GDM1 (cell line): ENCODE data around the gene CELF1.

ENCODE experiments used
- DNase-seq: peaks from one replicate; lab custom pipeline; 2025; lab: John Stamatoyannopoulos, UW

The CELF1 gene

DNA sequence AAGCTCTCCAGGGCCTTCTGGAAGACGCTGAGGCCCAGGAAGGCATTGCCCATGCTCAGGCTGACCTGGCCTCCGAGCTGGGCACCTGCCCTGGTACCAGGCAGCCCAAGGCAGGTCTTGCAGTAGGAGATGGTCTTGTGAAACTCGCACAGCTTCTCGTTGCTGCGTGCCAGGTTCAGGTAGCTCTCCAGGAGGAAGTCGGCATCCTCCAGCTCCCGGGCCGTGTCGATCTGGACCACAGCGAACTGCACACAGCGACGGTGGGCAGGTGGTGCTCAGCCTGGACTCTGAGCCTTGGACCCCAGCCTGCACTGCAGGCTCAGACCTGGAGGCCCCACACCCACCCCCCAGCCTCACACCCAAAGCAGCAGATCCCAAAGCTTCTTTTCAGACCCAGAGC lies 105.0 kb downstream of the CELF1 start:
- no peak for DNase-seq

DNA sequence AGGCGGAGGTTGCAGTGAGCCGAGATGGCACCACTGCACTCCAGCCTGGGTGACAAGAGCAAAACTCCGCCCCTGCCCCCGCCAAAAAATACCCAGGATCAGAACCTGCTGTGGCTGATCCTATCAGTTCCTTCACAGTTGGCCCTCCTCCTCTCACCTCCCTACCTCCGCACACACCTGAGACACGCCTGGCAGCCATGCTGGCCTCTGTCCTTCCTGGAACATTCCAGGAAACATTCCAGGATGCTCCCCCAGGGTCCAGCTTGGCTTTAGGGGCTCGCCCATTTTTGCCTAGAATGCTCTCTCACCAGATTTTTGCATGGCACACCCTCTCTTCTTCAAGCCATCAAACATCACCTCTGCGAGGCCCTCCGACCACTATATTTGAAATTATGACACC lies 106.1 kb downstream of the CELF1 start:
- no peak for DNase-seq

DNA sequence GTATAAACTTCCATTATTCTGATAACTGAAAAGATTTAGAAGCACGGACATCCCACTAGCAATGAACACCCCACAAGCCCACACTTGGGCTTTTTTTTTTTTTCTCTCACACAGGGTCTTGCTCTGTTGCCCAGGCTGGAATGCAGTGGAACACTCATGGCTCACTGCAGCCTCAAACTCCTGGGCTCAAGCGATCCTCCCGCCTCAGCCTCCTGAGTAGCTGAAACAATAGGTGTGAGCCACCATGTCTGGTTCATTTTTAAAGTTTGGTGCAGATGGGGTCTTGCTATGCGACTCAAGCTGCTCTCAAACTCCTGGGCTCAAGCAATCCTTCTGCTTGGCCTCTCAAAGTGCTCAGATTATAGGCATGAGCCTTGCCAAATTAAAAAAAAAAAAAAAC lies 107.1 kb downstream of the CELF1 start:
- DNase-seq = no peak

DNA sequence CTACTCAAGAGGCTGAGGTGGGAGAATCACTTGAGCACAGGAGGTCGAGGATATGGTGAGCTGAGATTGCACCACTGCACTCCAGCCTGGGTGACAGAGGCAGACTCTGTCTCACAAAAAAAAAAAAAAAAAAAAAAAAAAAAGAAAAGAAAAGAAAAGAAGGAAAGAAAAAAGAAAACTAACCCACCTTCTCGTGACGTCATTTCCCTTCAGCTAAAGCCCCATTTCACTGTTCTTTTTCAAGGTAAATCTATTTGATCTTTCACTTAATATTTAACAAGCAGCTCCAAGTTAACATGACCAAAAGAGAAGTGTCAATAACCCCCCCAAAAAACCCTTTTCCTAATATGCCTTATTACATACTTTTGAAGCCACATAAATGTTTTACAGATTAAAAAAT lies 109.1 kb downstream of the CELF1 start:
- DNase-seq = no peak

DNA sequence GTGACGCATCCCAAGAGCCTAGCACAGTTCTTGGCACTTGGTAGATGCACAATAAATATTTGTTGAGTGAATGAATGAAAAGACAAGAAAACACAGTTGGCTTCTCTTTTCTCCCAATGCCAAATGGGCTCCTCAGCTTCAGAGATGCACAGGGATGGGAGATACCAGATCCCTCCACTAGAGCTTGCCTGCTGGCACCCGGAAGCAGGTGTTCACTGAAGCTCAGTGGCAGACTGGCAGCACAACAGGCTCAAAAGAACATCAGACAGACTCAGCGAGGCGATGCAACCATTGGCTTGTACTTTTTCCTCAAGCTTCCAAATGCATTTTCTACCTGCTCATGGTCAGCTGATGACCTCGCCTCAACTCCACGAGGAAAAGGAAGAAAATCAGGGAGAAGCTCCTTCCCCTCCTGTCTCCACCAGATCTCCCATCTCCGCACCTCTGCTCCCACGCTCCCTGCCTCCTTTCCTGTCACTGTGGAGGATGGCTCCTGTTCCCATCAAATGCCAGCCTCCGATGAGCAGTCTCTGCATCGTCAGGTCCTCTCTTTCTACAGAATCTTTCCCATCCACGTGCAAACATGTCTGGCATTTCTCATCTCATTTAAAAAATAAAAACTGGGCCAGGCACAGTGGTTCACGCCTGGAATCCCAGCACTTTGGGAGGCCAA lies 109.8 kb downstream of the CELF1 start:
- no peak for DNase-seq

DNA sequence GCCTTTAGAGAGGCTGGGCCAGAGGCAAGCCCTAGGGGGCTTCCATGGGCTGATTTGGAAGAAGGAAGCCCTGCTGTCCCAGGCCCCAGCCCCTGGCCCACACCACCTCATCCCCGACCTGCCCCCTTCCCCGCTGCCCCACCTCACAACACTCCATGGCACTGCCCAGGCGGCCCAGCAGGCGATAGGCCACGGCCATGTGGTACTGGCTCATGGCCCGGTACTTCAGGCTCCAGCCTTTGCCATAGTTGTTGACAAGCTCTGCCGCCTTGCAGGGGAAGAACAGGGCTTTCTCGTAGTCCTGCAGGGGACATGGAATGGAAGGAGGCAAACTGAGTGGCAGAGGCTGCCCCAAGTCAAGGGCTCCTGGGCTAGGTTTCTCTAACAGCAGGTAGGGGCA lies 110.4 kb downstream of the CELF1 start:
- DNase-seq = no peak

DNA sequence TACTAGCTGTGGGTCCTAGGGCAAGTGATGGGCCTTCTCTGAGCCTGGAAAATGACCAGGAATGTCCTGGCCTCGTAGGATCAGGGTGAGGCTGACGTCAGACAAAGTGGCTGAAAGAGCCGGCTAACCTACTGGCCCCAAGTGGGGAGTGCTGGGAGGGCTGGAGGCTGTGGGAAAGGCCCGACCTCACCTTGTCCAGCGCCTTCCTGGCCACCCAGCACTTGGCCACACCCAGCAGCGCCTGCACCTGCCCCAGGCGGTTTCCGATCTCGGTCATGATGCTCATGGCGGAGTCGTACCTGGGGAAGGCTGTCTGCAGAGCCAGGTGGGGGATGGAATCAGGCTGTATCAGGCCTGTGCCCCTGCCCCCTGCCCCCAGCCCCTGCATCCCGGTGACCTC lies 111.5 kb downstream of the CELF1 start:
- DNase-seq = no peak

DNA sequence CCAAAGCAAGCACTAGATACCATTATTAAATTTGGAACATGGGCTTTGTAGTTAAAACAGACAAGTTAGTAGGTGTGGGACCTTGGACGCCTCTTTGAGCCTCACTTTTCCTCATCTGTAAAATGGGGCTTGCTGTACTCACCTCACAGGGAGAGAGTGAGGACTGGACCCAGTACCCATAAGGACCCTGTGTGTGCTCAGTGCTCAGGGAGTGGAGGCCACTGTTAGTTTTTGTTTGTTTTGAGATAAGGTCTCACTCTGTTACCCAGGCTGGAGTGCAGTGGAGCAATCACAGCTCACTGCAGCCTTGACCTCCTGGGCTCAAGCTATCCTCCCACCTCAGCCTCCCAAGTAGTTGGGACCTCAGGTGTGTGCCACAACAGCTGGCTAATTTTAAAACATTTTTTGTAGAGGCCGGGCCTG lies 112.9 kb downstream of the CELF1 start:
- DNase-seq = no peak

DNA sequence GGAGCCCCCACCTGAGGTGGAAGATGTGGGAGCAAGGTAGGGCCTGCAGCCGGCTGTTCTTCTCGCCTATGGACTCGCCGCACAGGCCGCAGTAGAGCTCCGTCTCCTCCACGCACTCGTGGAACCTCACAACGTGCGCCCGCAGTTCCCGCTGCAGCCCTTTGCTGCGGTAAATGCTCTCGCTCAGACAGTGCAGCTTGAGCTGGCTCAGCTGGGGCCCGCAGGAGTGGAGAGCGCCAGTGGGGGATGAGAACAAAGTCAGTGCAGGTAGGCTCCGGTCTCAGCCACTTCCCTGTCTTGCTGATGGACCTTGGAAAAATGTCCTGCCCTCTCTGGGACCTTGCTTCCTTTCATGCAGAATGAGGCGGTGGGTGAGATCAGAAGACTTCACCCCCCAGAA lies 114.2 kb downstream of the CELF1 start:
- no peak for DNase-seq

DNA sequence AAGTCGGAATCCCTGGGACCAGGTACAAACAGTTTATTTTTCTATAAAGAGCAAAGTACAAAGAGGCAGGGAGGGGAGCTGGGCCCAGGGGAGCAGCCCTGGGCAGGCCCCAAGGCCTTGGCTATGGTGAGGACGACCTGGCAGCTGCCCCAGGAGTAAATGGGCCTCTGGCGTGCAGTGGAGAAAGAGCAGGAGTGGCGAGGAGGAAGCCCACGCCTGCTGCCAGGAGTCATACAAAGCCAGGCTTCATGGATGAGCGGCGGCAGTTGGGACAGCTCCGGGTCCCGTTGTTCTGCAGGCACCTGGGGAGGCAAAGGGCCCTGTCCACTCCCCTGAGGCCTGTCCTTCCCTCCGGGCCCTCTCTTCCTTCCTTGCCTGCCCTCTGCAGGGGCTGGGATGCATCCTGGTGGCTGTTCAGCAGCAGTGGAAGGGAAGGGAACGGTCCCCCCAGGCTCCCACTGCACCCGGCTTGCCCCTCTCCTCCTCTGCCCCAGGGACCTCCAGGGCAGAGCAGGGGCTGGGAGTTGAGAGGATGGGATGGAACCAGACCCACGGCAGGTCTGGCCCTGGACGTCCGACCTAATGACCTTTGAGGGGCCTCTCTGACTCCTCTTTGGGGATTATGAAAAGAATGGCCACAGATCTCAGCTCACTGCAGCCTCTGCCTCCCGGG lies 115.0 kb downstream of the CELF1 start:
- no peak for DNase-seq

DNA sequence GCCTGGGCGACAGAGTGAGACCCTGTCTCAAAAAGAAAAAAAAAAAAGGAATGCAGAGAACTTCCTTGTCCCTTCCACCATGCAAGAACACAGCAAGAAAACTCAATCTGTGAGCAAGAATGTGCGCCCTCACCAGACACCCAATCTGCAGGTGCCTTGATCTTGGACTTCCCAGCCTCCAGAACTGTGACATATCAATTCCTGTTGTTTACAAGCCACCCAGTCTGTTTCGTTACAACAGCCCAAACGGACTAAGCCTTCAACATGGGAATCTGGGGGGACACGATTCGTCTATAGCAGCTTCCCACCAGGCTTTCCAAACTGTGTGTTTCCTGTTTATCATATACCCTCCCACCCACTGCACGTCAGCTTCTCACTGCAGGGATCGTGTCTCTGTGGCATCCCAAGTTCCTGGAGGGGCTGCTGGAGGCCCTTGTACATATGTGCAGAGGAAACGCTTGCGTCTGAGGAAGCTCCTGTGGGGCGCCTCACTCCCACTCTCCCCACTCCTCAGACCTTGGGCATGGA lies 115.7 kb downstream of the CELF1 start:
- DNase-seq = no peak

DNA sequence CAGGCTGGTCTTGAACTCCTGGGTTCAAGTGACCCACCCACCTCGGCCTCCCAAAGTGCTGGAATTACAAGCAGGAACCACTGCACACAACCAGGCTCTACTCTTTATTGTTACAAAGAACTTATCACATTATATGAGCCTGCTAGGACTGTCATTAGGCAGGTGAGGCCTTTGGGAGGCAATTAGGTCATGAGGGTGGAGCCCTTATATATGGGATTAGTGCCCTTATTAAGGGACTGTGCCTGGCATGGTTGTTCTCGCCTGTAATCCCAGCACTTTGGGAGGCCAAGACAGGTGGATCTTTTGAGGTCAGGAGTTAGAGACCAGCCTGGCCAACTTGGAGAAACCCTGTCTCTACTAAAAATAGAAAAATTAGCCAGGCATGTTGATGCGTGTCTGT lies 116.2 kb downstream of the CELF1 start:
- no peak for DNase-seq

DNA sequence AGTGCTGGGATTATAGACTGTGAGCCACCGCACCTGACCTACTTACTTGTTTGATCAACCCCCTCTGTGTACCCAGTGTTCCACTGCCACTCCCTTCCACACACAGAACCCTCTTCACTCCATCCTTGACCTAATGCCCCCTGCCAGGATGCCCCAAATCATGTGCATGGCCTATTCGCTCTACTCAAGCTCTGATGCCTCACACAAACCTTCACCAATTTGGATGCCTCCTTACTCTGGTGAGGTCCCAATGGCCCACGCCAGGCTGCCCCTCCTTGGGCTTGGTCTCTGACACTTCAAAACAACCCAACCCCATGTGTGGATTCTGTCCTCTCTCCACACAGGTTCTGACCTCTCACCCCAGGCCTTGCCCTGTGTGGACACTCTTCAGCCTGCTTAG lies 117.2 kb downstream of the CELF1 start:
- no peak for DNase-seq

DNA sequence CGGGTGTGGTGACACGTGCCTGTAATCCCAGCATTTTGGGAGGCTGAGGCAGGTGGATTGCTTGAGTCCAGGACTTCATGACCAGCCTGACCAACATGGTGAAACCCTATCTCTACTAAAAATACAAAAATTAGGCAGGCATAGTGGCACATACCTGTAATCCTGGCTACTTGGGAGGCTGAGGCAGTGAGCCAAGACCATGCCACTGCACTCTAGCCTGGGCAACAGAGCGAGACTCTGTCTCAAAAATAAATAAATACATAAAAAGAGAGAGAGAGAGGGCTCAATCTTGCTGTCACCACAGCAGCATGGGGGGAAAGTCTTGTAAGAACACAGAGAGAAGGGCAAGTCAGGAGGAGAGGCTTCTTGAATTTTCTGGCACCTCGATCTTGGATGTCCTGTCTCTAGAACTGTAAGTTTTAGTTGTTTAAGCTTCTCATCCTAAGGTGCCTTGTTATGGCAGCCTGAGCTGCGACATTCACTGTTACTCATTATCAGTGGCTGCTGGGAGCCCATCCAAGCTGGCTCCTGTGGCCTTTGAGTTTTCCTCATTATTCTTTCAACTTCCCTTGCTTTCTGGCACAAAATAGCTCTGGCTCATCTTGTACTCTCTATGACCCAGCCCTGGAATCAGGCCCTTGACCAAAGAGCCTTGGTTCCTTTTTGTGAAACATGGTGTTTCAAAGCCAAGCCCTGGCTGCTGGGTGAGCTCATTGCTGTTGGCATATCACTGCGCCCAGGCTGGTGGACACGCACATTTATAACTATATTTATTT lies 118.7 kb downstream of the CELF1 start:
- DNase-seq = no peak

DNA sequence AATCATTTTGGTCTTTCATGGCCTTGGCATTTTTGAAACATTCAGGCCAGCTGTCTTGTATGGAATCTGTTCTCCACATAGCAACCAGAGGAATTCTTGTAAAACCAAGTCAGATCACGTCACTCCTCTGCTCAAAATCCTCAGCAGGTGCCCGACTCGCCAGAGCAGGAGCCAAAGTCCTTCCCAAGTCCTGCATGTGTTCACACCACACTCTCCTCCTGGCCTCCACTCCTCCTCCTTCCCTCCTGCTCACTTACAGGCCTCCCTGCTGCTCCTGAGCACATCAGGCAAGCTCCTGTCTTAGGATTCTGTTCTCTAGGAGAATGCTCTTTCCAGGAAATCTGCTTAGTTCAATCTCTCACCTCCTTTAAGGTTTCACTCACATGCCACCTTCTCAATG lies 119.8 kb downstream of the CELF1 start:
- no peak for DNase-seq

DNA sequence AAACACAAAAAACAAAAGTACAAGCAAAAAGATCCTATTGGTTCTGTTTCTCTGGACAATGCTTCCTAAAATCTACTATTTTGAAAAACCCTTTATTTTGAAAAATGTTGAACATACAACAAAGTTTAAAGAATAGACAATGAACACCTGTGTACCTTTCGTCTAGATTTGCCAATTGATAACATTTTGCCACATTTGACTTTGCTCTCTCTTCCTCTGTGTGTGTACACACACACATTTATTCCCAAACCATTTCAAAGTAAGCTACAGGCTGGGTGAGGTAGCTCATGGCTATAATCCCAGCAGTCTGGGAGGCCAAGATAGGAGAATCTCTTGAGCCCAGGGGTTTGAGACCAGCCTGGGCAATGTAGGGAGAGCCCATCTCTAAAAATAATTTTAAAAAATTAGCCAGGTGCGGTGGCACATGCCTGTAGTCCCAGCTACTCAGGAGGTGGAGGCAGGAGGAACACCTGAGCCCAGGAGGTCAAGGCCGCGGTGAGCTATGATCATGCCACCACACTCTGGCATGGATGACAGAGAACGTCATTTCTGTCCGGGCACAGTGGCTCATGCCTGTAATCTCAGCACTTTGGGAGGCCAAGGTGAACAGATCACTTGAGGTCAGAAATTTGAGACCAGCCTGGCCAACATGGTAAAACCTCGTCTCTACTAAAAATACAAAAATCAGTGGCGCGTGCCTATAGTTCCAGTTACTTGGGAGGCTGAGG lies 121.4 kb downstream of the CELF1 start:
- DNase-seq = no peak

DNA sequence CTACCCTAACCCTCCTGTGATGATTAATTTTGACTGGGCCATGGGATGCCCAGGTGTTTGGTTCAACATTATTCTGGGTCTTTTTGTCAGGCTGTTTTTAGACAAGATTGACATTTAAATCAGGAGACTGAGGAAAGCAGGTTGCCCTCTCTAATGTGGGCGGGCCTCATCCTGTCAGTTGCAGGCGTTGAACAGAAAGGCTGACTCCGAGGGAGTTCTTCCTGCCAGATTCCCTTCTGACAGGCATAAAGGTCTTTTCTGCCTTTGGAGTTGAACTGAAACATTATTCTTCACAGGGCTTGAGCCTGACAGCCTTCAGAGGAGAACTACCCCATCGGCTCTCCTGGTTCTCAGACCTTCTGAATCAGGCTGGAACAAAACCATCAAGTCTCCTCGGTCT lies 122.4 kb downstream of the CELF1 start:
- no peak for DNase-seq

DNA sequence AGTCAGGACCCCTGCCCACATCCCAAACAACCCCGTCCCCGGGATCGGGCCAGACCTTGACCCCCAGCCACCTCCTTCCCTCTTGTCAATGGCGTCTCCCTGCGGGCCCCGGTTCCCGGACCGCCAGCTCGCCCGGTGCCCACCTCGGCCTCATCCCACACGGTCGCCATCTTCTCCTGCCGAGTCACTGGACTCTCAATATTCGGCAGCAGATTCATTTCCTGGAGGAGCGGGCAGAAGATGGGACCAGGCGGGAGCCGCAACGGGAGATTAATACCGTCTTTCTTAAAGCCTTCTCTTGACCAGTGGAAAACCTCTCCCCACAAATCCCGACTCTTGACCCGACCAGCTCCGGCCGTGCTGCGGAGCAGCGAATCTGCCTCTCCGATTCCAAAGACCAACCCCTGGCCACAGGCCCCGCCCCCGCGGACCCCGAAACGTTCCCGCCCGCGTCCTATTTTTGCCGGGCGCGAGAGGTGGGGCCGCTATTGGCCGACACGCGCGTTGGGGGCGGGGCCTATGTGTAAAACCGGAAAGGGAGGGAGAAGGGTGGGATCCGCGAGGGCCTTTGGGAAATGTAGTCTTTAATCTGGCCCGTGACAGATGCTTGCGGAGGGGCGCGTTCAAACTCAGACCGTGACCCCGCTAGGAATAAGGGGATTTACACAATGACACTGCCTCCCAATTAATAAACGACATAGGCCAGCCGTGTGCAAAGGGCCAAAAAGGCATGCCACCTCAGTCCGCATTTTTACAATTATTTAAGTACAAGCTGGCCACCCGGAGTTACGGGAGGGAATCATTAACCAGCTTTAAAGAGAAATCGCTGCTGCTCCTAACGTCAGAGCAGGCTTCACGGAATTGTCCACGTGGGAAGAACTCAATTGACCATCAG lies 126.6 kb downstream of the CELF1 start, which contains the start of gene PSMC3:
TSS of gene PSMC3 (minus strand) at position 378 of the 895 bp plus-strand sequence. CDS start at position 218, 160 bp downstream.
- peak; percentile 91 for DNase-seq

DNA sequence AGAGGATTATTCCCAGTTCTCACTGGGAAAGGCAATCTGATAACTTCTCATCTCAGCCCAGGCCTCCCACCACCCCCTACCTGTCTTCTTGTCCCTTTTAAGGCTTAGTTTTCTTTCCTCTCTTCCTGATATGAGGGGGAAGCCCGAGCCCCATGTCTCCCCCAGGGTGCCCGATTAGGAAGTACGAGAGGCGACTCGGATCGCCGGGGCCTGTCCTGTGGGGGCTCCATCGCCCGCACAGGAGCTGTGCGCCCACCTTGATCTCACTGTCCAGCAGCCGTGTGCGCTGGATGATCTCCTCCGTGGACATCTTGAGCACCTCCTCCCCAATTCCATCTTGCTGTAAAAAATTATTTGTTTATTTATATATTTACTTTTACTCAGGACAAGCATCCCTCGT lies 127.3 kb downstream of the CELF1 start:
- no peak for DNase-seq

DNA sequence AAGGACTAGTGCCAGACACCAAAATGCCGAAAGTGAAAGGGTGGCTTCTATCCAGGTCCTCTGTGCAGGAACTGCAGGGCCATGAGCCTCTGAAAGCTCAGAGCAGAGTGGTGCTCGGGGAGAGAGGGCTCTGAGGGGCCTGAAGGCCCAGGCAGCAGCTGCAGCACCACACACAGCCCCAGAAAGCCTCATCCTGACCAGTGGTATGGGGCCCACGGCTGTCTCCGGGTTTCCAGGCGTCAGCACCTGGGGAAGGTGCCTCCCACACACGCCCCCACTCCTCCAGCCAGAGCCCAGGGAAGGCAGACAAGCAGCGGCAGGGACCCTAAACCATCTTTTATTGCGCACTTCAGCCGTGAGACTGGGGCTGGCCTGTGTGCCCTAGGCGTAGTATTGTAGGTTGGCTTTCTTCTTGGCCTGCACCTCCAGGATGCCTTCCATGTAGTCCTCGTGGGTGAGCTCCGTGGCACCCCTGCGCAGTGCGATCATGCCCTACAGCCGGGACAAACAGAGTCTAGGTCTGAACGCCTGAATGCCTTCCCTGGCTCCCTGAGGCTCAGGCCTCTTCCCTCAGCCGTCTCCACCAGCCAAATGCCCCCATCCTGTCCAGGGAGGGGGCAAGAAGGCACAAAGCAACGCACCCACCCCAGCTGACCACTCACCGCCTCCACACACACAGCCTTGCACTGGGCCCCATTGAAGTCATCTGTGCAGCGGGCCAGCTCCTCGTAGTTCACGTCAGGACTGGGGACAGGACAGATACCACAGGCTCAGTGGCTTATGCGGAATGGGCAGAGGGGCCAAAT lies 134.3 kb downstream of the CELF1 start:
- no peak for DNase-seq
